ENCODE data around the gene ZNF20.

Gene ZNF20

DNA sequence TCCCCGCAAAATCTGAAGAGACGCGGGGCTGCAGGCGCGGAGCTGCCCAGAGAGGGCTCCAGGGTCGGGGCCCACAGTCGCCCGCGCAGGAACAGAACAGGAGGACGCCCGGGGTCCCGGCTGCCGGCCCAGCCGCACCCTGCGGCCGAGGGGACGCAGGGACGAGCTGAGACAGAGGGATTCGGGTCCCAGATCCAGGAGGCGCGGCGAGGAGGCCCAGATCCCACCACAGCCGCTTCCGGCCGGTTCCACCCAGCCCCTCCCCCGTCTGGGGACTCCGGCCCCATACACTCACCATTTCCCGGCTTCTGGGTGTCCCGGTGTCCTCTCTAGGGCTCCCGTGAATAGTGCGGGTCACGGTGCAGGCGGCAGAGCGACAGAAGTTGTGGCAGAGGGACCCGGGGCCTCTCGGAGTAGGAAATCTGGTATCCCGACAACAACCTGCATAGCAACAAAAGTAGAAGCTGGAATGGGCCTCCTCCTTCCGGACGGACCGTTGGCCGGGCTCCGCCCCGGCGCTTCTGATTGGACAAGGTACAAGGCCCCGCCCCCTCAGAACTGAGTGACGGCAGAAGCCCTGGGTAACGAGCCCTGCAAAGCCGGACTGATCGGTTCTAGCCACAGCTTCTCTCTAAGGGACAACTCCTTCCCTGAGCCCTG, at the start of gene ZNF20:
ZNF20 (minus strand) TSS at position 466 of the 660 bp plus-strand sequence; CDS start at position 298, 168 bp downstream.
- DNase-seq: peak; percentile 80

DNA sequence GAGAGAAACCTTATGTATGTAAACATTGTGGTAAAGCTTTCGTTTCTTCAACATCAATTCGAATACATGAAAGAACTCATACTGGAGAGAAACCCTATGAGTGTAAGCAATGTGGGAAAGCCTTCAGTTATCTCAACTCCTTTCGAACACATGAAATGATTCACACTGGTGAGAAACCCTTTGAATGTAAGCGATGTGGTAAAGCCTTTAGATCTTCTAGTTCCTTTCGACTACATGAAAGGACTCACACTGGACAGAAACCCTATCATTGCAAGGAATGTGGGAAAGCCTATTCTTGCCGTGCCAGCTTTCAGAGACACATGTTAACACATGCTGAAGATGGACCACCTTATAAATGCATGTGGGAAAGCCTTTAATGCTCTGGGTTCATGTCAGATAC, 47.5 kb upstream of the ZNF20 start:
- DNase-seq: no peak

DNA sequence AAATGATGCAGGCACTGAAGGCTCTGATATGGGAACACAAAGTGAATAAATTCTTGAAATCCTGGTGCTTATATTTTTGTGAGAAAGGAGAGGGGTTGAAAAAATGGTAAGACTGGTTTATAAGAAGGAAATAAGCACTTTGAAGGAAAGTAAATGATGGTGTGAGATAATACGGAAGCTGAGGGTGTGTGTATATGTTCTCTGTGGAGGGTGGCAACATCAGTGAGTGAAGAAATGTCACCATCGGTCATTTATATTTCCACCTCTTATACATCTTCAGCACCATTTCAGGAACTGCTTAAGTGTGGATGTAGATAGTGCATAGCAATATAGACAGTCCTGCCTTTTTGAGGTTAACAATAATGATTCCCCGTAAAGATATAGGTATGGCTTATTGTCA, 40.2 kb upstream of the ZNF20 start:
- DNase-seq: no peak

DNA sequence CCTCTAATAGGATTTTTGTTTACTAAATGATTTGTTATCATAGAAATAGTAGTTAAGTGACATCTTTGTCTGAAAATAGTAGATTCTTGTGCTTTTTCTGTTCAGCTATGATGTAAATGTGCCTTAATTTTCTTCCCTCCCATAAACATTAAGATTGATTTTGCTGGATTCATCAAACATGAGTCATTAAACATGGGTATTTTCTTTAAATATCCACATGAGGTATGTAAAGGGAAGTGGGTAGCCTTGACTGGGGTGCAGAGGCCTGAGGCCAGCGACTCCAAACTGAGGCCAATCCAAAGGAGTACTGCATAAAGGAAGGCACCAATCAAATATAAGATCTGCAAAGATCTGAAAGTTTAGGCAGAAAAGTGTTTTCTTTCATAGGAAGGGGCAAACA, 26.5 kb upstream of the ZNF20 start:
- no peak for DNase-seq

DNA sequence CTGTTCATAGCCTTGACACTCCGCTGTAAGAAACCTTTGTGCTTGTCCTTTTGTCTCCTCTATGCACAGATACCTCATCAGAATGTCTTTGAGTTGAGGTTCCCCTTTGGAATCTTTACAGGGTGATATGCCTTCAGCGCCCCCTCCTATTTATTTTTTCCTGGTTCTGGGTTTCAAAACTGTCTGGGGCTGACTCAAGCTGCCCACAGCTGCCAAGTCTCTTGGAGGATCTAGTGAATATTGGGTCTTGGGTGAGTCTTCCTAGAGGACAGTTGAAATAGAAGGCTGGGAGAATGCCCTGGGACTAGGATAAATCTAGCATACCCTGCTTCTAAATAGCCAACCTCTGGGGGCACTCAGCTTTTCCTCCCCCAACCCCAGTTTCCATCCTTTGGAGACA, 23.7 kb upstream of the ZNF20 start:
- no peak for DNase-seq

DNA sequence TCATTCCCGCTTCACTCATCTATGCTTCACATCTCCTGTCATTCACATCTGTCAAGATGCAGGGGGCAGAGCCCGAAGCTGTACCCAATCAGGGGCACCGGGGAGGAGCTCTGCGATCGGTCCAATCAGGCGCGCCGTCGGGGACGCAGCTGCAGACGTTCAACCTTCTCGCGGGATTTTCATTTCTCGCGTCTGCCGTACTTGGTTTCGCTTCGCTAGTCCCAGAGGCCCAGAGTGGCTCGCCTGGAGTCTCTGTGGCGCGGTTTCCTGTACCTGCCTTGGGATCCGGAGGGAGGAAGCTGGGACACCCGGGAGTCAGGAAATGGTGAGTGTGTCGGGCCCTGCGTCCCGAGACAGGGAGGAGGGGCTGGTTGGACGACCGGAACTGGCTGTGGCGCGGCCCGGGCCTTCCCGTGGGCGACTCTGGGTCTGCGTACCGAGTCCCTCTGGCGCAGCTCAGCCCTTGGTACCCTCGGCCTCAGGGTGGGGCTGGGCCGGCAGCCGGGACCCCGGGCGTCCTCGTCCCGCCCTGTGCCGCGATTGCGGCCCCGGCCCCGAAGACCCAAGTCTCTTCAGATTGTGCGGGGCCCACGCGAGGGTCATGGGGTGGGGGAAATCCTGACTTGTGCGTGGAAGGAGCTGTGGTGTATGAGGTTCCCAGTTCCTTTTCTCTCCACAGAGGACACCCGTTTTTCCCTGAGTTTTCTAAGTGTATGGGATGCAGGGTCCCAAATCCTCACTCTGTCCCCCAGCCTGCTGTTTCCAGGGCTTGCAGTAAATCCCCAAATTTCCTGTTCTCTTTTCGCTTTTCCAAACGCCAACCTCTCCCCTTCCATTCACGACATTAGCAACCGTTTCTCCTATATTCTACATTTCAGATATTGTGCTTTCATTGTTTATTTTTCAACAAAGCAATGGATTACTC, 23.0 kb upstream of the ZNF20 start, which contains the start of gene ZNF136:
ZNF136 (plus strand) TSS at position 215 of the 925 bp plus-strand sequence; CDS start at position 323, 108 bp downstream.
- DNase-seq: peak; percentile 87

DNA sequence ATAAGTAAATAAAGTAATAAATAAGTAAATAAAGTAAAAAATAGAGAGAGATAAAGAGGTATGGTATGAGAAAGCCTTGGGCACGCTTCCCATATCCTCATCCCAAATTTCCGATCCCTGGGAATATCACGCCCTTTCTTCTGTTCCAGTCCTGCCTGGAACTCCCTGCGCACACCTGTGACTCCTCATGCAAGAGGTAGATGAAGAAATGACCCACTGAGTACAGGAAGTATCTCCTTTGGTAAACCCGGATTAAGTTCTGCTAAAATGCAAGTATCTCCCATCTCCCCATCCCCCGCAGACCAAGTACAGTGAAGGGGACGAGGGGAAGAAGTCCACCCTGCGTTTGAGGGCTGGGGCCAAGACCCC, 22.3 kb upstream of the ZNF20 start:
- no peak for DNase-seq

DNA sequence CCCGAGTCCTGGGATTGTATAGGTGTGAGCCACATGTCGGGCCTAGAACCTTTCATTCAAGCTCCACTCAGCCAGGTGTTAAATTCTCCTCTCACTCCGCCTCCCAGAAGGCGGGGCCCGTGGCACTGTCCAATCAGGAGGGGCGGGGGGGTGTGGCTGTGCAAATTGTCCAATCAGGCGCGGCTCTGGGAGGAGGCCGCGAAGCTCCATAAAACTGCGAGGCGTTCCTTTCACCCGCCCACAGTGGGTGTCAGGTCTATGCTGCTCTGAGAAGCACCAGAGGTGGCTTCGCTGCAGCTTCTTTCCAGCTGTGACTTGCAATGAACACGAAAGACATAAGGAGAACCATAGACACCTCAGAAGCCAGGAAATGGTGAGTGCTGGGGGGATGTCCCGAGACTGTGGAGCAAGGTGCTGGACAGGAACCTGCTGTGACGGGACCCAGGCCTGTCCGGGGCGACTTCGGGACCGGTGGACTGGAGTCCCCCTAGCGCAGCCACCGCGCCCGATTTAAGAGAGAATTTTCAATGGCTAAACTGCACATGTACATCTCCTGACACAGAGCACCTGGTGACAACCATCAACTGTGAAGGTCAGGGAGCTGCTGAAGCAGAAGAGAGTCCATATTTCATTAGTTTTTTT, 19.7 kb upstream of the ZNF20 start:
- no peak for DNase-seq

DNA sequence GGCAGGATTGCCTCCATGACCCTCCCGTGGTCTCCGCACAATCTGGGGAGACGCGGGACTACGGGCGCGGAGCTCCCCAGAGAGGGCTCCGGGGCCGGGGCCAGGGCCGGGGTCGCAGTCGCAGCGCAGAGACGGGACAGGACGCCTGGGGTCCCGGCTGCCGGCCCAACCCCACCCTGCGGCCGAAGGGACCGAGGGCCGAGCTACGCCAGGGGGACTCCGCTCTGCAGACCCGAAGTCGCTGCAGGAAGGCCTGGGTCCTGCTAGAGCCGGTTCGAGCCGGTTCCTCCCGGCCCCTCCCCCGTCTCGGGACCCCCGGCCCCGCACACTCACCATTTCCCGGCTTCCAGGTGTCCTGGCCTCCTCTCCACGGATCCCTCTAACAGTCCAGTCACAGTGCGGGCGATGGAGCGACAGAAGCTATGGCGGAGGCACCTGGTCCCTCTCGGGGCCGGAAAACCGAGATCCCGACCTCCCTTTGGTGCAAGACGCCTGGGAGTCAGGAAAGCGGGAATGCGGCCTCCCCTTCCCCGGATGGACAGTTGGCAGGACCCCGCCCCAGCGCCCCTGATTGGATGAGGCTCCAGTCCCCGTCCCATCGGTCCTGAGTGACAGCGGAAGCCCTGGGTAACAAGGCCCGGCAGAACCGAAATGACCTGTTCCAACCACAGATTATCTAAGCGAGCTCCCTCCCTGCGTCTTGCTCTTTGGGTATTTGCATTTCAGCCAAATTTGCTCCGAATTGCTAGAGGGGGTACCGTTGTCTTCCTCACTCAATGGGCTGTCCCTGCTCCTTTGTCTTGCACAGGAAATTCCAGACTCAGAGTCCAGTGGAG, 16.3 kb upstream of the ZNF20 start, which contains the start of gene ZNF625:
ZNF625 (minus strand) TSS at position 512 of the 836 bp plus-strand sequence; CDS start at position 336, 176 bp downstream.
- DNase-seq: peak; percentile 80

DNA sequence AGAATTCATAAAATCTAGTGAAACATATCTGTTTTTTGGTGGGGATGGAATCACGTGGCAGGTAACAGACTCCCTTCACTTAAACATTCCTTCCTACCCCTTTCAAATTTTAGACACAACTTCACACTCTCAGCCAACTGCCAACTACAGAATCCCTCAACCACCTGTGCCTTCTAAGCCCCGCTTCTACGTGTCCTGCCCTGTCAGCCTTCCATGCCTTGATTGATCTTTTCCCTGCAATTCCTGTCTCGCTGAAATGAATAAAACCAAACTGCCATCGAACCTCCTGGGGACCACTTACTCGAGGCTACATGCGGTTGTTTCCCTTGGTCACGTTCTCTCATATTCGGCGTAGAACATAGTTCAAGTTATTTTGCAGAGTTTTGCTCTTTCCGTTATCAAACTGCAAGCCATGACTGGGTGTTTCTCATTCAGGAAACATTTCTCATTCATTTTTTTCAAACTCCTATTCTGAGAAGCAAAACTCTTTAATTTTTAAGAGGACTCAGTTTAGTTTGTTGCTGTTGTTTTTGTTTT, 15.2 kb upstream of the ZNF20 start:
- no peak for DNase-seq

DNA sequence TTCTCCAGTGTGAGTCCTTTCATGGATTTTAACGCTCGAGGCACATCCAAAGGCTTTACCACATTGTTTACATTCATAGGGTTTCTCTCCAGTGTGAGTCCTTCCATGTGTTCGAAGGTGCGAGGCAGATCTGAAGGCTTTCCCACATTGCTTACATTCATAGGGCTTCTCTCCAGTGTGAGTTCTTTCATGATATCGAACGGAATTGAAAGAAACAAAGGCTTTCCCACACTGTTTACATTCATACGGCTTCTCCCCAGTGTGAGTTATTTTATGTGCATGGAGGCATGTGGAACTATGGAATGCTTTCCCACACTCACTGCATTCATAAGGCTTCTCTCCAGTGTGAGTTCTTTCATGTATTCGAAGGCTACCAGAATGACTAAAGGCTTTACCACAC, 5.2 kb upstream of the ZNF20 start:
- DNase-seq: no peak

DNA sequence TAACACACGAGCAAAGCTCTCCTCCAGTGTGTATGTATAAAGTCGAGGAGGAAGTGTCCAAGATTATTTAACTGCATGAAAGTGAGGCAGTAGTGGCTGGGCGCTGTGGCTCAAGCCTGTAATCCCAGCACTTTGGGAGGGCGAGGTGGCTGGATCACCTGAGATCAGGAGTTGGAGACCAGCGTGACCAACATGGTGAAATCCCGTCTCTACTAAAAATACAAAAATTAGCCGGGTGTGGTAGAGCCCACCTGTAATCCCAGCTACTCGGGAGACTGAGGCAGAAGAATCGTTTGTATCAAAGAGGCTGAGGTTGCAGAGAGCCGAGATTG, 1.2 kb upstream of the ZNF20 start:
- DNase-seq: no peak

DNA sequence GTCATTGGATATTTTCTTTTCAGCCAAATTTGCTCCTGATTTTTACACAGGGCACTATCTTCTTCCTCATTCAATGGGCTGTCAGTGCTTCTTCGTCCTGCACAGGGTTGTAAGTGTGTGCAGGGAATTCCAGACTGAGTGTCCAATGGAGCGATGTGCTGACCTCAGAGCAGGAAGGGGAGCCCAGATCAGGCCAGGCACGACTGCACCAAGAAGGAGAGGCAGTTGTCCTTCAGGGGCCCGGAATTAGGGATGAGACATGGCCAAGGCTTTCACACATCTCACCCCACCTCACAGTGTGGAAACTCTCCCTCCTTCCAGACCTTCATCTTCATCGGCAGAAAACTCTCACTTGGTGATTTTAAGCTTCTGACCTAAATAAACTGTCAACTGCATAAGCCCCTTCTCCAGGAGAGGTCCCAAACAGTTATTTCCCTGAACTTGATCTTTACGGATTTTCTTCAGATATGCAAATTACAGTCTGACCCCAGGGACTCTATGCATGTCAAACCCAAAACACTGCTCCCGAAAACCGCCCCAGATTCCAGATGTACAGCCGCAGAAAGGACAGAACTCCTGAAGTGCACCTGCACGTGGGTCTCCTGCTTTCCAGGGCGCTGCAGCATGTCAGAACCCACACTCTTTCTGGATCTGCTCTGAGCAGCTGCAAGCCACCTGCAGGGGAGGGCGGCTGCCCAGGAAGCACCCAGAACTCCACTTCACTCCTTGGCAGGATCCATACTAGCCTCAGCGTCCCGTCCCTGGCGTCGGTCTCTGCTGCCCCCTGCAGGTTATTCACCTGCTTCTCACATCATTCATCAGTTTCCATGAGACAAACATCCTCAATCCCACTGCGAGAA, 625 bp upstream of the ZNF20 start:
- DNase-seq: peak; percentile 76

DNA sequence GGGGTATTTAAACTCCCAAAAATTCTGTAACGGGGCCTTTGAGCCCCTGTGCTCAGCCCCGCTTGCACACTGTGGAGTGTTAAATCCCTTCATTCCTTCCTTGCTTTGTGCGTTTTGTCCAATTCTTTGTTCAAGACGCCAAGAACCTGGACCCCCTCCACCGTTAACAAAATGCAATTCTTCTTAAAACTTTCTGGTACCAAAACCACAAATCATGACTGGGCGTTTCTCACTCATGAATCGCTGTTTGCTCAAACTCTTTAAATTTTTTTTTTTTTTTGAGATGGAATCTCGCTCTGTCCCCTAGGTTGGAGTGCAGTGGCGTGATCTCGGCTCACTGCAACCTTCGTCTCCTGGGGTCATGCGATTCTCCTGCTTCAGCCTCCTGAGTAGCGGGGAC, 881 bp downstream of the ZNF20 start:
- no peak for DNase-seq

DNA sequence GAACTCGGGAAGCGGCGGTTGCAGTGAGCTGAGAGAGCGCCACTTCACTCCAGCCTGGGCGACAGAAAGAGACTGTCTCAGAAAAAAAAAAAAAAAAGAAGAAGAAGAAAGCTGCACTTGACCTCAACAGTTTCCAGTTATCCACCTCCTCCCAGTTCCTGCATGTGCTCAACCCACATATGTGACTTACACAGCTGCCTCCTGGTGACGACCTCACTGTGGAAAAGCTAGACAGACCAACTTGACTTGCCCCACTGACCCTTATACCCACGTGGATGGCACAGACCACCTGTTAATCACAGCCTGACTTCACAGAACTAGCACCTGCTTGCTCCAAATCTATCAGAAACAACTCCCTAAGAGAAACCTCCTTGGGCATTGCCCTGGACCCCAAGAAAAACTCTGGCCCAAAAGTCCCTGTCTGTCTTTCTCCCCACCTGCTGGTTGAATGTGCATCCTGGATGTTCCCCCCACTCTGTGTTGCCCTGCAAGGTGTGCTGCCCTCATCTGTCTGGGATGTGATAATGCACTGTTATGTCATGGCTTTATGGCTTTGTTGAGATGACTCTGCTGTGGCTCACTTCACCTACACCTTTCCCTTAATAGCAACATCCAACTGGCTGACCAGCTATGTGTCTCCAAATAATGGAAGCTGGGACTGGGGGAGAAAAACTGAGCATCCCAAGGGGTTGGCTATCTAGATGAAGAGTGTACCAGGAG, 2.8 kb downstream of the ZNF20 start:
- DNase-seq: no peak

DNA sequence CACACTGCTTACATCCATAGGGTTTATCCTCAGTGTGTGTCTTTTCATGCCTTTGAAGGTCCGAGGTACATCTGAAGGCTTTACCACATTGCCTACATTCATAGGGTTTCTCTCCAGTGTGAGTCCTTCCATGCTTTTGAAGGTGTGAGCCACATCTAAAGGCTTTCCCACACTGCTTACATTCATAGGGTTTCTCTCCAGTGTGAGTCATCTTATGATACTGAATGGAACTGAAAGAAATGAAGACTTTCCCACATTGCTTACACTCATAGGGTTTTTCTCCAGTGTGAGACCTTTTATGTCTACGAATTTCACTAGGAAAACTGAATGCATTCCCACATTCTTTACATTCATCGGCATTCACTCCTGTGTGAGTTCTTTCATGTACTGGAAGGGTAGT, 7.1 kb downstream of the ZNF20 start:
- DNase-seq: no peak

DNA sequence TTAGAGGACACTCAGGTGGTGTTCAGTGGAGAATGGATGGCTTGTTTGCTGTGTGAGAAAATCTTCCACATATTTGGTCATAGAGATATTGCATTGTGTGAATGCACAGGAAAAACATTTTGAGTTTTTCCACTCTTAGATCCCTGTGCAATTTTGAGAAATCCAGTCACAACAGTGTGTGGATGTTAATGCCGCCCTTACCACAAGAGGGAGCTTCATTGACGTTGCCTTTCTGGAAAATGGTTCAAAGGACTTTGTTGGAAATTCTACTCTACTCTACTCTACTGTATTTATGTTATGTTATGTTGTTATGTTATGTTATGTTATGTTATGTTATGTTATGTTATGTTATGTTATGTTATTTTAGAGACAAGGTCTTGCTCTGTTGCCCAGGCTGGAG, 13.4 kb downstream of the ZNF20 start:
- DNase-seq: no peak

DNA sequence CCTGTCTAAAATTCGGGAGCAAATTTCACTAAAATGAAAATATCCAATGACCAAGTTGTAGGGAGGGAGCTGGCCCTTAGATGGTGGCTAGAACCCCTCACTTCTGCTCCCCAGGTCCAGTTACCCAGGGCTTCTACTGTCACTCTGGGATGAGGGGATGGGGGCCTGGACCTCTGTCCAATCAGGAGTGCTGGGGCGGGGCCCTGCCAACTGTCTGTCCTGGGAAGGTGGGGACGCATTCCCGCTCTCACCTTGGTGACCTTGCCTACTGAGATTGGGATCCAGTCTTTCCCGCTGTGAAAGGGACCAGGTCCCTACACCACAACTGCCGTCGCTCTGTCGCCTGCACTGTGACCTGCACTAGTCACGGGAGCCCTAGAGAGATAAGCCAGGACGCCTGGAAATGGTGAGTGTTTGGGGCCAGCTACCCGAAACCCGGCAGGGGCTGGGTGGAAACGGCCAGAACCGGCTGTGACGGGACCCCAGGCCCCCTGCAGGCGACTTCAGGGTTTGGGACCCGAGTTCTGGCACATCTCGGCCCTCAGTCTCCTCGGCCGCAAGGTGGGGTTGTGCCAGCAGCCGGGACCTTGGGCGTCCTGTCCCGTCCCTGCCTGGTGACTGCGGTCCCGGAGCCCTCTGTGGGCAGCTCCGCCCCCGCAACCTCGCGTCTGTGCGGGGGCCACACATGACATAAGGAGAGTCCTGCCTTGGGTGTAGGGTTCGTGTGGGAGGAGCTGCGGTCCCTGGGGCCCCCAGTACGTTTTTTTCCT, 22.8 kb downstream of the ZNF20 start:
- DNase-seq: no peak

DNA sequence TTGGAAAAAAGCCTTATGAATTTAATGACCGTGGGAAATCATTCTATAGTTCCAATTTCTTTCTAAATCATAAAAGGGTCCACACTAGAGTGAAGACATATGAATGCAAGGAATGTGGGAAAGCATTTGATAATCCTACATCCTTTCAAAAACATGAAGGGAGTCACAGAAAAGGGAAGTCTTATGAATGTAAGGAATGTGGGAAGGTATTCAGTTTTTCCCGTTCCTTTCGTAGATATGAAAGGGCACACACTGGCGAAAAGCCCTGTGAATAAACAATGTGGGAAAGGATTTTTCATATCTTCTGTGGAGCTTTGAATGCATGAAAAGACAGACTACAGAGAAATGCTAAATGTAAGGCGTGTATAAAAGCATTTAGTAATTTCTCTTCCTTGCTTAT, 27.0 kb downstream of the ZNF20 start:
- DNase-seq: no peak

DNA sequence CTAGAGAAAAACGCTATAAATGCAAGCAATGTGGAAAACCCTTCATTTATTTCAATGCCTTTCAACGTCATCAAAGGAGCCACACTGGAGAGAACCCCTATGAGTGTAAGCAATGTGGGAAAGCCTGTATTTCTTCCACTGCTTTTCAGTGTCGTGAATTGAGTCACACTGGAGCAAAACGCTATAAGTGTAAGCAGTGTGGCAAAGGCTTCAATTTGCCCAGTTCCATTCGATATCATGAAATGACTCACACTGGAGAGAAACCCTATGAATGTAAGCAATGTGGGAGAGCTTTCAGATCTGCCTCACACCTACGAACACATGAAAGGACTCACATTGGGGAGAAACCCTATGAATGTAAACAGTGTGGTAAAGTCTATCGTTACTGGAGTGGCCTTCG, 27.4 kb downstream of the ZNF20 start:
- no peak for DNase-seq
